ENCODE results near the gene ZFYVE28. TPM values are rescaled to one million over a fixed set of nuclear protein-coding genes. Genes with fewer than 3 reads are reported as not detected.

Gene ZFYVE28
- total RNA-seq, 6 donors from 2014 or later: 10.8 to 51.3 (median 15.2) TPM

DNA sequence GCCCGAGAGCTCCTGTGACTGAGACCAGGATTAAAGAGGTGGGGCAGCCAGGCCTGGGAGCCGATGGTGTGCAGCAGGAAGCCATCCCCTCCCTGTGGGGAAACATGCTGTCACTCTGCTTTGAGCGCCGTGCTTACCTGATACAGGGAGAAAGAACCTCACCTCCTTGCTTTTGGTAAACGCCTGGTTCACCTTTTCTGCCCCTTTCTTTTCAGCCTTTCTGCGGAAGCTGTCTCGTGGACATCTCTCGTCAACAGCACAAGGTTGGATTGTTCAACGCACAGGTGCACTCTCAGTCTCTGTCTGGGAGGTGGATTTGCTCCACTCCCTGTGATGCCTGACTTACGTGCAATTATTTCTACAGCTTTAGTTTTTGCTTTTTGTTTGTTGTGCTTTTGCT lies 12.0 kb downstream of the ZFYVE28 start:
- H3K27ac ChIP-seq: no peak overlapping the region
- DNase-seq (no peak), ATAC-seq (ENCODE audit: low FRiP score in 2 of 2) (no peak)
- H3K4me1 ChIP-seq: peaks cover 16 to 17% (median 17%) of the 10 kb centered on the region in 4 donors
- no peaks in the 10 kb centered on the region for H3K36me3 ChIP-seq
- H3K4me3 ChIP-seq: no peak overlapping the region
- no peaks in the 10 kb centered on the region for H3K9me3 ChIP-seq
- TF ChIP-seq, protein P1, sequence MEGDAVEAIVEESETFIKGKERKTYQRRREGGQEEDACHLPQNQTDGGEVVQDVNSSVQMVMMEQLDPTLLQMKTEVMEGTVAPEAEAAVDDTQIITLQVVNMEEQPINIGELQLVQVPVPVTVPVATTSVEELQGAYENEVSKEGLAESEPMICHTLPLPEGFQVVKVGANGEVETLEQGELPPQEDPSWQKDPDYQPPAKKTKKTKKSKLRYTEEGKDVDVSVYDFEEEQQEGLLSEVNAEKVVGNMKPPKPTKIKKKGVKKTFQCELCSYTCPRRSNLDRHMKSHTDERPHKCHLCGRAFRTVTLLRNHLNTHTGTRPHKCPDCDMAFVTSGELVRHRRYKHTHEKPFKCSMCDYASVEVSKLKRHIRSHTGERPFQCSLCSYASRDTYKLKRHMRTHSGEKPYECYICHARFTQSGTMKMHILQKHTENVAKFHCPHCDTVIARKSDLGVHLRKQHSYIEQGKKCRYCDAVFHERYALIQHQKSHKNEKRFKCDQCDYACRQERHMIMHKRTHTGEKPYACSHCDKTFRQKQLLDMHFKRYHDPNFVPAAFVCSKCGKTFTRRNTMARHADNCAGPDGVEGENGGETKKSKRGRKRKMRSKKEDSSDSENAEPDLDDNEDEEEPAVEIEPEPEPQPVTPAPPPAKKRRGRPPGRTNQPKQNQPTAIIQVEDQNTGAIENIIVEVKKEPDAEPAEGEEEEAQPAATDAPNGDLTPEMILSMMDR (IDR thresholded peaks at IDR 0.05): no peak
- no peak for TF ChIP-seq POLR2AphosphoS5 (IDR thresholded peaks at IDR 0.05)
- no peak for TF ChIP-seq EP300 (IDR thresholded peaks at IDR 0.05)
- no peak for TF ChIP-seq POLR2A (IDR thresholded peaks at IDR 0.05)
- WGBS, 2 donors: 70 to 89% methylated on average over 10 of the region's 10 CpGs
- H3K27me3 ChIP-seq: no peaks in the 10 kb centered on the region

DNA sequence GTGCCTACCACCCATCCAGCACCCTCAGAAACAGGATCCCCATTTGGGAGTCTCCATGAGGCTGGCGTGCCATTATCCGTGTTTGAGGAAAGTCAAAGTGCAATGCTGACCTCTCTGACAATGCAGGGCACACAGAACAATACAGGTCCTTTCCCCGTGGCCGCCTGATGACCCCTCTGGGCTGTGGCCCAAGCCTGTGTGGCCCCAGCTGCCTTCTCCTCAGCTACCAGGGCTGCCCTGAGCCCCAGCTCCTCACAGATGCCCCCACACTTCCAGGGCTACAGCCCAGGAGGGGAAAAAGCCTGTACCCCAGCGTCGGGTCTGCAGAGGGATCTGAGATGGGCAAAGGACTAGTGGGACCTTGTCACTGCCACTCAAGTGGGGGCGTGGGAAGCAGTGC lies 15.5 kb downstream of the ZFYVE28 start:
- TF ChIP-seq EP300 (IDR thresholded peaks at IDR 0.05) (no peak), POLR2AphosphoS5 (IDR thresholded peaks at IDR 0.05) (no peak), POLR2A (IDR thresholded peaks at IDR 0.05) (no peak)
- TF ChIP-seq, protein P1 (IDR thresholded peaks at IDR 0.05): no peak
- no peak for DNase-seq
- 72 to 73% methylated on average over 3 to 7 of the region's 7 CpGs for whole genome bisulfite sequencing, 2 donors
- Histone ChIP-seq H3K36me3 (no peaks in the 10 kb centered on the region), H3K27ac (no peak overlapping the region), H3K4me3 (no peak overlapping the region), H3K4me1 (peaks cover 16 to 20% (median 18%) of the 10 kb centered on the region in 4 donors), H3K9me3 (no peaks in the 10 kb centered on the region), H3K27me3 (no peaks in the 10 kb centered on the region)
- no peak for ATAC-seq (ENCODE audit: low FRiP score in 2 of 2)

DNA sequence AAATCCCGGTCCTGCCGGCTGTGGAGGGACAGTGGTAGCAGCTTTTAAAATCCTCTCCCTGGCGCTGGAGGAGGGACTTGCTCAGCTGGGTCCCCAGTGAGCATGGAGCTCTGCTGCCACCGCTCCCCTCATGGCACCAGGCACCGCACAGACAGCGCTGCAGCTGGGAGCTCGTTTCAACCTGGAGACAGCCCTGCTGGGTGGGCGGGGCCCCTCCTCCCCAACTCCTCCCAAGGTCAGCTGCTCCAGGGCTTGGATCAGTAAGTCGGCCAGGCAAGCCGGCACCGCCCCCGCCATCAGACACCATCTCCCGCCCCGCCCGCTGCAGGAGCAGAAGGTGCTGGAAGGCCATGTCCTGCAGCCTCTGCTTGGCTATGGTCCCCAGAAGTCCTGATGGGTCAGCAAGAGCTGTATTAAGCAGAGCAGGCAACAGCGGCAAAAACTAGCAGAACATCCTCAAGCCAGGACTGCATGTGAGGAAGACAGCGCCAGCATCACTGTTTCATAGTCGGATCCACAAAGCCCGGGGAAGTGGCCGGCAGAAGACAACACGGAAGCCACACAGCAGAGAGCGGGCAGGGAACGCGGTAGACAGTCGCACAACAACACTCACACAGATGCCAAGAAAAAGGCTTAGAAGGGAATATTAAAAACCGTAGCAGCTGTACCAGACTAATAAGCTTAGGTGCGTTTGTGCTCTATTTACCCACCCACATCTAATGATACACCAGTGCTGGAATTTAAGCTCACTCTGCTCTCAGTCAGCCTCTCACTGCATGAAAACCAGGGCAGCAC lies 16.2 kb downstream of the ZFYVE28 start:
- DNase-seq (peak; percentile 65 to 86), ATAC-seq (ENCODE audit: low FRiP score in 2 of 2) (peak; percentile 21 to 84)
- WGBS, 2 donors: 3 to 11% methylated on average over 12 to 23 of the region's 27 CpGs
- peak overlapping the region in 3 of 4 donors; percentile 9 to 33 (median 13) for H3K4me3 ChIP-seq
- no peak overlapping the region for H3K27ac ChIP-seq
- no peaks in the 10 kb centered on the region for H3K9me3 ChIP-seq
- no peaks in the 10 kb centered on the region for H3K36me3 ChIP-seq
- no peaks in the 10 kb centered on the region for H3K27me3 ChIP-seq
- peaks cover 16 to 20% (median 18%) of the 10 kb centered on the region in 4 donors for H3K4me1 ChIP-seq
- TF ChIP-seq, protein P1 (IDR thresholded peaks at IDR 0.05): no peak
- TF ChIP-seq POLR2AphosphoS5 (IDR thresholded peaks at IDR 0.05): no peak

DNA sequence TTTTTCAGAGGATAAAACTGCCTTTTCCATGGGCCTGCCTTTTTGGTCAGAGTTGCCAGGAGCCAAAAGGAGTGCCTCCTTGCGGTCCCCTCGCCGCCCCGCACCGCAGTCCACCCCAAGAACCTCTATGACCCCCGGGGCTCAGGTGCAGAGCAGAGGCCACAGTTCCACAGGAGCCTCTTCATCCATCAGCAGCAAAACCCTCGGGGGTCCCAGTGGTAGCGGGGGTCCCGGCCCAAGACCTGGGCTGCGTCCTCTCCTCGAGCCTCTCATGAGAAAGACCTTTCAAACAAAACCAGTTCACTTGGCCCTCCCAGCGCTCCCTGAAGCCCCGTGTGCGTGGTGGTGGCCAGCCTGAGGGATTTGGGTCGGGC lies 16.8 kb downstream of the ZFYVE28 start:
- H3K36me3 ChIP-seq: no peaks in the 10 kb centered on the region
- H3K9me3 ChIP-seq: no peaks in the 10 kb centered on the region
- no peak for DNase-seq
- 50% methylated on average over 12 of the region's 15 CpGs; no CpG with 5 or more reads in 1 of the 2 donors for WGBS, 2 donors
- H3K27ac ChIP-seq: no peak overlapping the region
- H3K27me3 ChIP-seq: no peaks in the 10 kb centered on the region
- TF ChIP-seq POLR2AphosphoS5 (IDR thresholded peaks at IDR 0.05): no peak
- TF ChIP-seq POLR2A (IDR thresholded peaks at IDR 0.05): no peak
- TF ChIP-seq, protein P1 (IDR thresholded peaks at IDR 0.05): no peak
- TF ChIP-seq EP300 (IDR thresholded peaks at IDR 0.05): no peak
- peak overlapping the region in 1 of 4 donors; percentile 33 for H3K4me3 ChIP-seq
- peaks cover 16 to 20% (median 18%) of the 10 kb centered on the region in 4 donors for H3K4me1 ChIP-seq
- no peak for ATAC-seq (ENCODE audit: low FRiP score in 2 of 2)
